ENCODE data around the gene CDH23.

The CDH23 gene

DNA sequence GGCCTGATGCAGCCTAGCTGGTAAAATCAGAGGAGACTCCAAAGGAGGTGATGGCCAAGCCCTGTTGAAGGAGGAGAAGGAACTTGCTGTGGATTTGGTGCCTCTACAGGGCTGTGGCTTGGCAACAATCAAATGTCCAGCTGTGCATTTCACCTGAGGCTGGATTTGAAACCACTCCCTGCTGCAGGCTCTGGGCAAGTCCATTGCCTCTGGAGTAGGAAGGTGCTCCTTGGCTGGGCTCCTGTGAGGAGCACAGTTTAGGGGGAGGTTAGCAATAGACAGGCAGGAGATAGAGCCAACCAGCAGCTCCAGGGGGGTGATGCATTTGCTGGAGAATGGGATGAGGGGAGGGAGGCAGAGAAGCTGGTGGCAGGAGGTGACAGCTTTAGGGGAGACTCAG, 26.5 kb downstream of the CDH23 start:
- DNase-seq (ENCODE audit: low read depth): no peak

DNA sequence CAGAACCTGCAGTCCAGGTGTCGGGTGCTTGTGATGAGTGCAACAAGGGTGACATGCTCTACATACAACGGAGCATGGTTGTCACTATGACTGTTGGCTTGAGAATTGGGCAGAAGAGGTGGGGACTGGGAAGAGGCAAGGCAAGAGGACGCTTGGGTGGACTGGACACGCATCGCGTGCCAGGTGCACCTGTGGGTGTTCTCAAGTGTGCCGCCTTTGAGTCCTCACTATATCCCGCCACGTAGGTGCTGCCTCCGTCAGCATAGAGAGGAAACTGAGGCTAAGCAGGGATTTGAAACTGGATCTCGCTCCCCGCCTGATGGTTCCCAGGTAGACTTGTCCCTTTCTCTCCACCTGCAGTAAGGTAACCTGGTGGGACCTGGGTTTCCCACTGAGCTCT, 27.2 kb downstream of the CDH23 start:
- DNase-seq (ENCODE audit: low read depth): no peak

DNA sequence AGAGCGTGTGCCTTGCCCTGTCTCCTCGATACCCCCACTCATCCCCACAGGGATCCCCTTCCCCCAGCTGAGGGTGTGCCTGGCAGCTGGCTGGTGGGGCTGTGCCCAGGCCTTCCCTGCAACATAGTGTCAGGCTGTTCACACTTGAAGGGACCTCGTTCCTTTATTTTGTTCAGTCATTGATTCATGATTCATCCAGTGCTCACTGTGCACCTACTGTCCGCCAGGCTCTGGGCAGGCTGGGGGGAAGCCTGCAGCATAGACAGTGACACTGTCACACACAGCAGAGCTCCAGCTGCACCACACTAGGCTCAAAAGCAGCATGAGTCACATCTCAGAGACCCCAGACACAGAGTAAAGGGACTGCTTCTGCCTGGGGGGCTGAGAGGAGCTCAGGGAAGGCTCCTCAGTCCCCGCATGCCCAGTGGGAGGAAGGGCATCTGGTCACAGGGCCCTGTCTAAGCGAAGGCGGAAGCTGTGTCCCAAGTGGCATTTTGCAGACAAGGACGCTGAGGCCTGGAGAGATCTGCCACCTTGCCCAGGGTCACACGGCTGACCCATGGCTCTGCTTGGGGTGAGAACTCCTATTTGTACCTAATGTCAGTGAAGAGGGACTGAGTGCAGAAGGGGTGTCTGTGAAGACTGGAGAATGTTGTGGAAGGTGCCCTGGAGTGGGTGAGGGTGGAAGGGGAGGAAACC, 27.9 kb downstream of the CDH23 start:
- DNase-seq (ENCODE audit: low read depth): no peak

DNA sequence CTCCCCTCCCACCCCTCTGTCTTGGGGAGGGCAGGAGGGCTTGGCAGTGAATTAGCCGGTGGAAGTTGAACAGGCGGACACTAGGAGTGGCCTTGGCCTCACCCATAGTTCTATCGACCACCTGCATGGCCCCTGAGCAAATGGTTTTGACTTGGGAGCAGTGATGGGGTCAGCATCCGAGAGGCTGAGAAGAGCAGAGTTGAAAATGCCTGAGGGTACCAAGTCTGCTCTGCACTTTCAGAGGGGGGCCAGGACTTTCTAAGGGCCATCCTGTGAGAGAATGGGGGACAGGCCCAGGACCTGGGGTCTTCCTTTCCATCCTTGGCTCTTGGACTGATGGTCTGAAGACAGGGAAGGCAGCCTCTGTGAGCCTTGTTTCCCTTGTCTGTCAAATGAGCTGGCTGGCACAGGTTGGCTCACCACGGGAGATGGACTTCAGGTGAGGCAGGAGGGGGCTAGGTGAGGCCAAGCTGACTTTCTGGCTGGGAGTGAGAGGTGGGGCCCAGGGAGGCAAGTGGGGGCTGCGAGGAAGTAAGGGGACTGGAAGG, 29.4 kb downstream of the CDH23 start:
- no peak for DNase-seq (ENCODE audit: low read depth)

DNA sequence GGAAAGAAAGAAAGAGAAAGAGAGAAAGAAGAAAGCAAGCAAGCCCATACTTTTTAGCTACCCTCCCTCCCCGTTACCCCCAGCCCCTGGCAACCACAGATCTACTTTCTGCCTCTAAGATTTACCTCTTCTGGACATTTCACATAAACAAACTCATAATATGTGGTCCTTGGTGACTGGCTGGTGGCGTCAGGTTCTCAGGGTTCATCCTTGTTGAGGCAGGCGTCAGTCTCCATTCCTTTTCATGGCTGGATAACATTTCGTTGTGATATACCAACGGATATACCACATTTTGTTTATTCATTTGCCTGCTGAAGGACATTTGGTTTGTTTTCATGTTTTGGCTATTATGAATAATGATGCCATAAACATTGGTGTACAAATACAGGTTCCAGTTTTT, 30.5 kb downstream of the CDH23 start:
- DNase-seq (ENCODE audit: low read depth): no peak

DNA sequence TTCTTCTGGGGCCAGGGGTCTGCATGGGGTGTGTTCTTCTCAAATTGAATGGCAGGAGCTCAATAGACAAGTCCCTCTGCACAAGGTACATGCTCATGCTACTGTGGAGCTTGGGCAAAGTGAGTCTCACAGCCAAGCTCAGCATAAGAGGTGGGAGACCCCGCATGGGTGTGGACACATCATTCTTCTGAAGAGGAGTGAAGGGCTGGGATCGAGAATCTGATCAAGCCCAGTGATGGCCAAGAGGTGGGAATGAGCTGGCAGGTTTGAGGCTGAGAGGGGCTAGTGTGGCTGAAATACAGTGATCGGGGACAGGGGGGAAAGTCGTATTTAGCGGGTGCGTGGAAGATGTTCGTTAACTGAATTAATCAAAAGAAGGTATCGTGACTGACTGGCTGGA, 32.6 kb downstream of the CDH23 start:
- DNase-seq (ENCODE audit: low read depth): no peak

DNA sequence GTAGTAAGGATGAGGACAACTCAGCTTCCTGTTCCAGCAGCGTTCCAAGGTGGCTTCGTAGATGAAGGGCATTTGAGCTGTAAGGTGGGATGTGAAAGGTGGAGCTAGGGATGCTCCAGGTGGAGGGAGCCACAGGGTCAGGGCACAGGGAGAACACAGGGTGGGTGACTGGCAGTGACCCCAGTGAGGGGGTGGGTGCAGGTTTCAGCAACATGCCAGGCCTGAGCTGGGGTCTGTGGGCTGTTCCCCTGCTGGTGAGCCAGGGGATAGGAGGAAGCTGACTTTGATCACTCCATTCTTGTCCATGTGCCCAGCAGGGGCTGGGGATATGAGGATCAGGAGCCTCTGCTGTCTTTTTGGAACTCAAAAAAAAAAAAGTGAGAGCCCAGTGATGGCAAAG, 33.2 kb downstream of the CDH23 start:
- DNase-seq (ENCODE audit: low read depth): no peak

DNA sequence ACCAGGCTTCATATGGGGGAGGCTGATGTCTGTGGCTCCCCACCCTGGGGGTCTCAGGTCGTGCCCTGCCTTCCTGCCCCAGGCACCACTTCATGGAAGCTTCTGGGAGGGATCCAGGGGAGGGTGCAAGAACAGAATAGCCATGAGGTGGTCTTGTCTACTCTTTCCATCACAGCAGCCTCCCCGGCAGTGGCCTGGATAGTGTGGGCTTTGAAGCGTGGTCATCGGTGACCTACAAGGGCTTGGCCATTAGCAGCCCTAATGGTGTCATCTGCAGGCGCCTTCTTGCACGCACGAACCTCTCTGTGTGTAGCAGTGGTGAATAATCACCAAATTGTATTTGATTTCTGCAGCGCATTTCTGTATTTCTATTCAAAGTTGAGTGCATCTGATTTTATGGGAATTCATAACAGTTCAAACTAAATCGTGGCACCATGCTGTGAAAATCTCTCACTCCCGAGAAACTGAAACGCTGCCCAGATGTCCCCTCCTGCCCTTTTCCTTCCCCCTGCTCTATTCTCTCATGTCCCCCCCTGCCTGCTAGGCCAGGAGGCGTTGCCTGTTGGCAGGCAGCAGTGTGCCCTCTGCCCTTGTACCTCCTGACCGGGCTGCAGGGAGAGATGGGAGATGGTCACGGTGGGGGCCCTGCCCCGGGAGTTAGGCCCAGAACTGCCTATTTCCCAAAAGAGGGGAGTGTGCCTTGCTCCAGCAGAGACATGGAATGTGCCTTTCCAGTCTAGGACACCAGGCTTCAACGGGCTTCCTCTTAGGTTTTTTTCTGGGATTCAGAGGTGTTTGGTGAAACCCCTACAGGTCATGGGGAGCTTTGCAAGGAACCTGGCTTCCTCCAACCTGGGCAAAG, 34.8 kb downstream of the CDH23 start:
- DNase-seq (ENCODE audit: low read depth): no peak

DNA sequence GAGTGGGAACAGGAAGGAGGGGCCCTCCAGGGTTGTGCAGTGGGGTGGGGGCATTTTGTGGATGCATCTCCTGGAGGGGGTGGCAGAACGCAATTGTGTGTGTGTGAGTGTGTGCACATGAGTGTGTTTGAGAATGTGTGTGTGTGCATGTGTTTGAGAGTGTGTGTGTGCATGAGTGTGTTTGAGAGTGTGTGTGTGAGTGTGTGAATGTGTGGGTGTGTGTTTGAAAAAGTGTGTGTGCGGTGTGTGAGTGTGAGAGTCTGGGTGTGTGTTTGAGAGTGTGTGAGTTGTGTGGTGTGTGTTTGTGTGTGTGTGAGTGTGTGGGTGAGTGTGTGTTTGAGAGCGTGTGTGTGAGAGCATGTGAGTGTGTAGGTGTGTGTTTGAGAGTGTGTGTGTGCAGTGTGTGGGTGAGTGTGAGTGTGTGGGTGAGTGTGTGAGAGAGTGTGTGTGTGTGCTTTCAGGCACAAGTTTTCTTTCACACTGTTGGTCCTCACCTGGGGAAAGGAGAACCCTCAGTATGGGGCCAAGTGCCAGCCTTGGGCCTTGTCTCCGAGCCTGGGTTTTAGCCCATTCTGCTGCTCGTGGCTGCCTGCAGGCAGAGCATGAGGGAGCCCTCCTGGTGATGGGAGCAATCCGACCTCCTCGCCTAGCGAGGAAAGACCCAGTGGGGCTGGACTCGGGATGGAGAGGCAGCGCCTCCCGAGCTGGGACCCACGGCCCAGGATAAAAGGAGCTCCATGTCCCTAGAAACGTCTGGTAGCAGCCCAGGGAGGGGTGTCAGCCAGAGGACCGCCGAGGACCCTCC, 35.6 kb downstream of the CDH23 start:
- no peak for DNase-seq (ENCODE audit: low read depth)

DNA sequence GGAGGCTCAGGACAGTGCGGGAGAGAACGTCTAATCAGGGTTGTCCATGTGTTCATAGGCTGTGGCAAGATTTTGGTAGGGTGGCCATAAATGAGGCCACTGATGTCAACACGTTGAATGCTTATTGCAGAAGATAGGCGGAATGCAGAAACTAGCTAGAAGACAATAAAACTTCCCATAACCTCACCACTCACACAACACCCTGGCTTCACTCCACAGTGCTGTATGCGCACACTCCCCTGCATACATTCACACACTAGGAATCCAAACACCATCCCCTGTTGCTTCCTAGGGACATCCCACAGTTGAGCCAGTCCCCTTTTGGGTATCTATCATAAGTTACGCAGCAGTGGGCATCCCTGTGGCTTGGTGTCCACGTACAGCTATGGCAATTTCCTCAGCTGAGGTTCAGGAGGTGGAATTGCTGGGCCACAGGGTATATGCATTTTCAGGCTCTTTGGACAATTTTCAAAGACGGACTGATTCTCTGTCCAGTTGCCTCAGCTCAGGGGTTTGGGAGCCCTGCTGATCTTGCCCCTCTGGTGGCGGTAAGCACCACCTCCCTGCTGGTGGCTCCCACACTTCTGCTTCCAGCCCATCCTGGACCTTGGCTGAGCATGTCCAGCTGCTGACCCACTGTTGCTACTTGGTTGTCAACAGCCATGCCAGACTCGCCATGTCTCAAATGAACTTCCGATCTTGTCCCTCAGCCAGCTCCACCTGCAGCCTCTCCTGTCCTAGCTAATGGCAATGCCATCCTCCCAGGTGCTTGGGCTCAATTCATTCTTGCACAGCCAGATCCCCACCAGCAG, 36.4 kb downstream of the CDH23 start:
- DNase-seq (ENCODE audit: low read depth): no peak

DNA sequence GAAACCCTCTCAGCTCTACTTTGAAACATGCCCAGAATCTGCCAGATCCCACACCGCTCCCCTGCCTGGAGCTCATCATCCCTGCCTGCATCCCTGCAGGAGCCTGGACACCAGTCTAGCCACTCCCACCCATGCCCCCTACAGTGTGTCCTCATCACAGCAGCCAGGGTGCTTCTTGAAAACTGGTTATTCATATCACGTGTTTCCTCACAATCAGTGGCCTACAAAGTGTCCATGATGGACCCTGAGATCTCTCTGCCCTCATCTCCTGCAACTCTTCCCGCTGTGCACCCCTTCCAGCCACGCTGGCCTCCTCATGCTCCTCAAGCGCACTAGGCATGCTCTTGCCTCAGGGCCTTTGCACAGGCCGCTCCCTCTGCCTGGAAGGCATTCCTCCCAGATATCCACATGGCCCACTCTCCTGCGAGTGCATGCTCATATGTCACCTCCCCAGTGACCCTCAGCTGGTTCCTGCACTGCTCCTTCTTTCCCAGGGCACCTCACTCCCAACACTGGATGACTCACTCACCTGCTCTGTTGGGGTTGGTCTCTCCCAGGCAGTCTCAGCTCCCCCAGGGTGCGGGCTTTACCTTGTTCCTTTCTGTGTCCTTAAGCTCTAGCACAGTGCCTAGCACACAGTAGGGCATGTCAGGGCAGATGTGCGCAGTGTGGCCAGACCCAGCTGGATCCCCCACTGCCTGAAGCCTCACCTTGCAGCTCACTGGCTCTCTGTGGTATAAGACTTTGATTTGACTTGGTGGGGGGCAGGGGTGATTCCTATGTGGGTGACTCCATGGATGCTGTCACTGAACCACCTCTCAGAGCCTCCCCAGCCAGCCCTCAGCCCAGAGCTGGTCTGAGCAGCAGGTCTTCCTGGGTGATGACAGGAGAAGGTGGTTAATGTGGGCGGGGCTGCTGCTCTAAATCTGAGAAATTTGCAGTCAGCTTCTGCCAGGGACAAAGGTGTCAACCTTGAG, 37.3 kb downstream of the CDH23 start:
- DNase-seq (ENCODE audit: low read depth): no peak

DNA sequence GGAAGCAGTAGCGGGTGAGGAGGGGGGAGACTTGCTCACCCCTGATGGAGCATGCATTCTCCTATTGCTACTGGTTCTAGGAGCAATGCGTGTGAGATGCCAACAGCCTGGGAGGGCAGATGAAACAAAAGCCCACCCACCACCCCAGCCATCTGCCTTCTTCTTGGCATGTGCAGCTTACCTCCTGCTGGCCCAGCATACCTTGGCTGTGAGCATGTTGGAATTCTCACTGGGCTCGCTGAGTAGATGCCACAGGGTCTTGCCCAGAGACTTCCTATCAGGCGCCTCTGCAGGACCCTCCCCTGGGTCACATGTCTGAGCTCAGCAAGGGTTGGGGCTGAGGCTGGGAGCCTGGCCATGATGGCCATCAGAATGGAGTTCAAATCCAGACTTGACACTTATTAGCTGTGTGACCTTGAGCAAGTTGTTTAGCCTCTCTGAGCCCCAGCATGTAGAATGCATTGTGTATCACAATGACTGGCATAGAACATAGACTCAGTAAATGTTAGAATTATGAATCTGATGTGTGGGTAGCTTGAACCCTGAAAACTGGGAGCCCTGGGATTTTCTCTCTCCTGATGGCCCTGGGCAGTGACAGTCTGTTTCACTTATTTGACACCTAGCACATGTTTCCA, 38.2 kb downstream of the CDH23 start:
- DNase-seq (ENCODE audit: low read depth): no peak

DNA sequence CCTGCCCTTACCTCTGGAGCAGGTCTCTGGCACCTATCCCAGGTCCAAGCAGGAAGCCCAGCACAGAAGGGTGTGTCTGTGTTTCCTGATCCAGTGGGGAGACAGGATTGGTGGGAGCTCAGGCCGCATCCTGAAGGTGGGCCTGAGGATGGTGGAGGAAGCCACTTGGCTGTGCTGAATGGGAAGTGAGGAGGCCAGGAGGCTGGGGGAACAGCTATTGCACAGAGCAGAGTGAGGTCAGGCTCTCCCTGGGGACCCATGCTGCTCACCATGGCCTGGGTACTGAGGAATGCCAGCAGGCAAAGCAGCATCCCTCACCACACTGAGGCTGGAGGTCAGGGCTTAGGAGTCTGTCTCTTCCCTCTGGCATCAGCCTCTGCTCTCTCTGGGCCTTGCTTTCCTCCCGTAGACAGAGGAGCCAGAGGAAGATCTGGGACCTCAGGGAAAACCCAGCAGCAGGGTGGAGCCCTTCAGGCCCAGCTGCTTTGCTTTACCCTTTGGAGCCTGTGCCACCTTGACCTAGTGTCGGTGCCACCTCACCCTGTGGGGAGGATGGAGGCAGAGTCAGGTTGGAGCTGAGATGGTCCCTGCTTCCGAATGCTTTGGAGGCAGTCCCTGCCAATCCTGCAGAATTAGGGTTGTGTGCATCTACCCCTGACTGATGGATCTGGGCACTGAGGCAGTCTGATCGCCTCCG, 39.0 kb downstream of the CDH23 start:
- no peak for DNase-seq (ENCODE audit: low read depth)

DNA sequence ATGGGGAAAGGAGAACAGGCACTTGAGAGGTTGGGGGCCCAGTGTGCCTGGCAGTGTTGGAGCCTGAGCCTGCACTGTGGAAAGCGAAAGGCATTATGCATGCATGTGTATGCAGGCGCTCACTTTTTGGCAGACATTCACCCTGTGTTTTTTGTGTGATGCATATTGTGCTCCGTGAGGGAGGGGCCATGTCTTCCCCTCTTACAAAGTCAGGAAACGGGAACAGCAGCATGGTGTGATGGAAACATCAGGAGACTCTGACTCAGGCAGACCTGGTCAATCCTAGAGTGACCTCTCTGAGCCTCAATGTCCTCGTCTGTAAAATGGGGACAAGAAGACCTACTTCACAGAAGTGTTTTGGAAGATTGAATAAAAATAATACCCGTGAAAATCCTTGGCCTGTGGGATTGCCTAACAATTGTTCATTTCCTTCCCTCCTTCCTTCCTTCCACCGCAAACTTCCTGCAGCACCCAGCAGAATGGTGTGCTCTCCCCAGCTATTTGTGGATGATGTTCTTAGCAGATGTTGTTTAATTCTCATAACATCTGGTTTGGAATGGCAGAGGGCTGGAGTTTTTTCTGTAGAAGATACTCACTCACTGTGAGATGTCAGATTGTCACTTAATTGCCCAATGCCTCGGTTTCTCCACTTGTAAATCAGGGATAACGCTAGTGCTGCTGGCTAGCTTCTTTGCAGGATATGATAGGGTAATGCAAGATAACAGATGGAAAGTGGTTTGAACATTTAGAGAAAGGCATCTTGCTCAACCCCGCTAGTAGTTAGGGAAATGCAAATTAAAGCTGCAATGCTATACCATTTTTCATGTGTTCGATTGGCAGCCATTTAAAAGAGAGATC, 39.8 kb downstream of the CDH23 start:
- DNase-seq (ENCODE audit: low read depth): no peak

DNA sequence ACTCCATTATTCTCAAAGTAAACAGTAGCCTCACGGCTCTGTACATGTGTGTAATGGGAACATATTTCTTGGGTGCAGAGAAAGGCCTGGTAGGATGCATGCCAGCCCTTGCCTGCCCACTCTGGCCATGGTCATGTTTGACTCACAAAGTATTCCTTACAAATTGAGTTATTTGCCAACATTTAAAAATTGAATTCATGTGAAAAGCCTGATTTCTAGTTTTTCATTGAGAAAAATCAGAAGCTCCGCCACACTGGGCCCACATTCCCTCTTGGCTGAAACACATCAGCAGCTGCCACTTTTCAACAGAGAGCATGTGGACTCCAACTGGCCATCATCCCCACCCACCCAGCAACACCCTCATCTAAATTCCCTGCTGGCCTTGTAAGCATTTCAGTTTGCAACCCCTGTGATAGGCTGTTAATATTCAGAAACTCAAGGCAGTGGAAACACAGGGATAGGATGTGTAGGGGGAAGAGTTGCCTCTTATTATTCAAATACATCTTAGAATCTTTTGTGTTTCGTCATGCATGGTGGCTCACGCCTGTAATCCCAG, 40.9 kb downstream of the CDH23 start:
- DNase-seq (ENCODE audit: low read depth): no peak

DNA sequence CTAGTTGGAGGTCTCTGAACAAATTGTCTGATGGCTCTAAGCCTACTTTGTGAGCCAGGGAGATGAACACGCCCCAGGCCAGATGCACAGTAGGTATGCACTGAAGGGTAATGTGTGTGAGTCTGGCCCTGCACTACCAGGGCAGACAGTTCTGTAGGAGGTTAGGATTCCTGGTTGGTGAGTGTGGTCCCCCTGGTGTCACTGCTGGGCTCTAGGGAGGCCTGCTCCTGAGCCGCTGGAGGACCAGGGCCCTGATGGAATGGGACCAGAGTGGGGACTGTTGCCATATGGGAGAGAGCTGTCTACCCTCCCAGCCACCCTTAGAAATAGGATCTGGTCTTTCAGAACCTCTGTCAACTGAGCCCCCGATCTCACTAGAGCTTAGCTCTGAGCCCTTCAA, 42.0 kb downstream of the CDH23 start:
- no peak for DNase-seq (ENCODE audit: low read depth)

DNA sequence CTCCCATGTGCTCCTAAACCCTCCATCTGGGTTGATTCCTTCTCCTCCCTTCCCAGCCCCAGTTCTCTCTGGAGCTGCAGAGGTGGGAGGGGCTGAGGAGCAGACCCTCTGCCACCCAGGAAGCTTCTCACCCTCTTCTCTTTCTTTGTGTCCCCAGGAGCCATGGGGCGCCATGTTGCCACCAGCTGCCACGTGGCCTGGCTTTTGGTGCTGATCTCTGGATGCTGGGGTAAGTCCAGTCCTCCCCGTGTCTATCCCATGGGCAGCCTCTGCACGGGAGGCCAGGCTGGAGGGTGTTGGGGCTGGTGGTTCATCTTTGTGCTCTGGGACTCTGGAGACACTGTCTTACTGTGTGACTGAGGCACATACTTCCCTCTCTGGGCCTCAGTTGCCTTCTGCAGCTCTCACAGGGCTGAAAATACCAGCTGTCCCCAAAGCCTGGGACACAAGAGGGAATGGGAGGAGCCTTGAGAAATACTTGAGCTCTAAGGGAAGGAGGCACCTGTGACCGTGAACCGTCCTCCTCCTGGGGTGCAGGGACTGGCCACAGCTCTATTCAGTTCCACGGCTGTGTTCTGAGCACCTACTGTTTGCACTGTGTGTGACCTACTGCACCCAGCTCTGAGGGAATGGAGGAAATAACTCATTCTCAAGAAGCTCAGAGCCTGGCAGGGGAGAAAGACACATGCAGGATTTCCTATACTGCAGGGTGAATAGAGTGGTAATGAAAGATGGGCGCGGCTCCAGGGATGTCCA, 43.1 kb downstream of the CDH23 start:
- DNase-seq (ENCODE audit: low read depth): no peak

All from stimulated activated CD8-positive, alpha-beta memory T cell treated with anti-CD3 and anti-CD28 coated beads, Interleukin-12 subunit alpha, Interleukin-12 subunit beta, amount 100 ng/mL, for 4 hours (primary cell).